Suprapubic skin (tissue), 4 donors: ENCODE results near the gene SERPINB6.

Source experiments
- EP300 ChIP-seq: sonication (generic); formaldehyde crosslinking; IDR thresholded peaks from one replicate; pipeline ENCODE4 v1.6.1; 2017; ENCODE audit warnings: antibody characterized with exemption
- POLR2A ChIP-seq, 2 donors: fragments of 450-650 bp; IDR thresholded peaks; one replicate each; pipeline ENCODE4 v1.6.1; 2017; ENCODE audit warnings: antibody characterized with exemption in 2 of 2, mild to moderate bottlenecking in 2 of 2, moderate library complexity in 2 of 2
- POLR2AphosphoS5 ChIP-seq, 3 donors: sonication (generic); formaldehyde crosslinking; IDR thresholded peaks; one replicate each; pipeline ENCODE4 v1.6.1; 2017; ENCODE audit warnings: antibody characterized with exemption in 3 of 3
- TF ChIP-seq, protein P1 (sequence below), 2 donors: fragments of 200-600 bp in 1 of 2; fragments of 450-650 bp in 1 of 2; sonication (generic) in 1 of 2; IDR thresholded peaks; one replicate each; pipeline ENCODE4 v1.5.1; 2016 to 2019; ENCODE audit warnings: antibody characterized with exemption in 2 of 2, mild to moderate bottlenecking in 1 of 2, moderate library complexity in 1 of 2

DNA sequence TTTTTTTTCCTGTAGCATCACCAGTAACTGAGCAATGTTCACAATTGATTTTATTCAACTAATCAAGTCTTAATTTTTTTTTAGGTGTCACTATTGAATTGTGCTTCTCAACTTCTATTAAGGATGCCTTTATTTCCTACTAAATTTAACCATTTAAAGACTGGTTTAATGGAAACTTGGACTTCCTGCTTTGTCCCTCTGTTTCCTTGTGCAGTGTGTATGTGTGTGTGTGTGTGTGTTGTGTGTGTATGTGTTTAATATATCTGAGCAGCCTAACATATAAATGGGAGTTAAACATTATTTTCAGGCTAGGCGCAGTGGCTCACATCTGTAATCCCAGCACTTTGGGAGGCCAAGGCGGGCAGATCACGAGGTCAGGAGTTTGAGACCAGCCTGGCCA, 1.8 kb downstream of the SERPINB6 start:
- no peak for TF ChIP-seq POLR2A (IDR thresholded peaks at IDR 0.05)
- TF ChIP-seq, protein P1, sequence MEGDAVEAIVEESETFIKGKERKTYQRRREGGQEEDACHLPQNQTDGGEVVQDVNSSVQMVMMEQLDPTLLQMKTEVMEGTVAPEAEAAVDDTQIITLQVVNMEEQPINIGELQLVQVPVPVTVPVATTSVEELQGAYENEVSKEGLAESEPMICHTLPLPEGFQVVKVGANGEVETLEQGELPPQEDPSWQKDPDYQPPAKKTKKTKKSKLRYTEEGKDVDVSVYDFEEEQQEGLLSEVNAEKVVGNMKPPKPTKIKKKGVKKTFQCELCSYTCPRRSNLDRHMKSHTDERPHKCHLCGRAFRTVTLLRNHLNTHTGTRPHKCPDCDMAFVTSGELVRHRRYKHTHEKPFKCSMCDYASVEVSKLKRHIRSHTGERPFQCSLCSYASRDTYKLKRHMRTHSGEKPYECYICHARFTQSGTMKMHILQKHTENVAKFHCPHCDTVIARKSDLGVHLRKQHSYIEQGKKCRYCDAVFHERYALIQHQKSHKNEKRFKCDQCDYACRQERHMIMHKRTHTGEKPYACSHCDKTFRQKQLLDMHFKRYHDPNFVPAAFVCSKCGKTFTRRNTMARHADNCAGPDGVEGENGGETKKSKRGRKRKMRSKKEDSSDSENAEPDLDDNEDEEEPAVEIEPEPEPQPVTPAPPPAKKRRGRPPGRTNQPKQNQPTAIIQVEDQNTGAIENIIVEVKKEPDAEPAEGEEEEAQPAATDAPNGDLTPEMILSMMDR (IDR thresholded peaks at IDR 0.05), result no peak
- TF ChIP-seq POLR2AphosphoS5 (IDR thresholded peaks at IDR 0.05), result no peak
- TF ChIP-seq EP300, result no peak
